AG09319 (cell line): ENCODE results near the gene CNN2.

Source experiments
- DNase-seq: peaks from one replicate; pipeline ENCODE4 v3.0.0-alpha.2; 2010; ENCODE audit warnings: low read depth; ENCODE audit errors: extremely low read depth
- CTCF ChIP-seq: IDR thresholded peaks from 2 replicates; pipeline ENCODE4 v1.5.1; 2011; ENCODE audit warnings: low read depth, mild to moderate bottlenecking, inconsistent platforms, low read length, moderate library complexity

The CNN2 gene

GRCh38 chr19:1014161-1015060 is 12.0 kb upstream of the CNN2 start:
- DNase-seq = no peak
- TF ChIP-seq CTCF = no peak

- no peak for TF ChIP-seq CTCF
- DNase-seq = no peak
These were observed 11.2 kb upstream of the CNN2 start for GRCh38 chr19:1015061-1015781.

GRCh38 chr19:1015782-1016646 is 10.4 kb upstream of the CNN2 start:
- no peak for DNase-seq
- no peak for TF ChIP-seq CTCF

GRCh38 chr19:1016647-1017114 is 9.7 kb upstream of the CNN2 start:
- TF ChIP-seq CTCF = no peak
- DNase-seq = no peak

- no peak for DNase-seq
- no peak for TF ChIP-seq CTCF
These were observed 9.1 kb upstream of the CNN2 start for GRCh38 chr19:1017115-1017905.

- DNase-seq = no peak
- no peak for TF ChIP-seq CTCF
These were observed 8.5 kb upstream of the CNN2 start for GRCh38 chr19:1017906-1018305.
